Right renal cortex interstitium (tissue), 3 donors: ENCODE data around the gene ZNF217. TPM values are rescaled to one million over a fixed set of nuclear protein-coding genes. Genes with fewer than 3 reads are reported as not detected.
"Not testable (repeated sequence)": the region's sequence is repeated elsewhere in the genome, so short reads cannot be mapped to it uniquely, and the experiment has no call there.

Experiments used
- DNase-seq, 3 donors: peaks; one replicate each; pipeline ENCODE4 v3.0.0-alpha.2; 2013; ENCODE audit warnings: low read depth in 3 of 3, low spot score in 2 of 3
- polyA plus RNA-seq, 3 donors: library from polyadenylated mRNA; unstranded; fragments of 120-200 nt; gene quantifications; one replicate each; pipeline ENCODE4 v1.2.1, GENCODE V29; 2013; ENCODE audit not compliant: insufficient read length in 3 of 3

The ZNF217 gene
- polyA plus RNA-seq, 3 donors = 31.8 to 34.8 (median 32.2) TPM

- DNase-seq = no peak
These were observed 28.9 kb upstream of the ZNF217 start for GRCh38 chr20:53622247-53623133.

GRCh38 chr20:53621482-53622246 lies 28.0 kb upstream of the ZNF217 start:
- DNase-seq = no peak

- not testable (repeated sequence) for DNase-seq
These were observed 24.9 kb upstream of the ZNF217 start for GRCh38 chr20:53618490-53619000.

- DNase-seq = no peak
These were observed 24.3 kb upstream of the ZNF217 start for GRCh38 chr20:53617791-53618489.

- DNase-seq = not testable (repeated sequence)
These were observed 22.9 kb upstream of the ZNF217 start for GRCh38 chr20:53616489-53616888.

GRCh38 chr20:53613748-53614147 lies 20.1 kb upstream of the ZNF217 start:
- no peak for DNase-seq

- not testable (repeated sequence) for DNase-seq
These were observed 18.6 kb upstream of the ZNF217 start for GRCh38 chr20:53612289-53612688.

- no peak for DNase-seq
These were observed 17.8 kb upstream of the ZNF217 start for GRCh38 chr20:53611449-53611894.

GRCh38 chr20:53609491-53610445 lies 16.1 kb upstream of the ZNF217 start:
- DNase-seq = no peak

GRCh38 chr20:53608456-53609452 lies 15.1 kb upstream of the ZNF217 start:
- DNase-seq = no peak

GRCh38 chr20:53608071-53608455 lies 14.4 kb upstream of the ZNF217 start:
- no peak for DNase-seq

GRCh38 chr20:53606364-53606985 lies 12.8 kb upstream of the ZNF217 start:
- no peak for DNase-seq

- not testable (repeated sequence) for DNase-seq
These were observed 11.8 kb upstream of the ZNF217 start for GRCh38 chr20:53605401-53605800.

- DNase-seq = not testable (repeated sequence)
These were observed 11.2 kb upstream of the ZNF217 start for GRCh38 chr20:53604846-53605245.

- DNase-seq = no peak
These were observed 9.0 kb upstream of the ZNF217 start for GRCh38 chr20:53602661-53603060.

- no peak for DNase-seq
These were observed 6.4 kb upstream of the ZNF217 start for GRCh38 chr20:53599910-53600632.

GRCh38 chr20:53599378-53599777 lies 5.7 kb upstream of the ZNF217 start:
- DNase-seq = no peak

- no peak for DNase-seq
These were observed 5.4 kb upstream of the ZNF217 start for GRCh38 chr20:53599044-53599362.
